Dermis blood vessel endothelial cell (primary cell): Measurements from ENCODE around the gene TSPOAP1. TPM values are rescaled to one million over a fixed set of nuclear protein-coding genes. Genes with fewer than 3 reads are reported as not detected.

Source experiments
- DNase-seq: peaks from one replicate; pipeline ENCODE4 v3.0.0; 2010
- total RNA-seq: library from RNA; depleted of rRNA; stranded (reverse); fragments of >200 nt; gene quantifications from 2 replicates; pipeline ENCODE4 v1.2.3, GENCODE V29; 2014

TSPOAP1 gene
- total RNA-seq, 1 donor from 2014 or later = under 0.01 TPM

DNA sequence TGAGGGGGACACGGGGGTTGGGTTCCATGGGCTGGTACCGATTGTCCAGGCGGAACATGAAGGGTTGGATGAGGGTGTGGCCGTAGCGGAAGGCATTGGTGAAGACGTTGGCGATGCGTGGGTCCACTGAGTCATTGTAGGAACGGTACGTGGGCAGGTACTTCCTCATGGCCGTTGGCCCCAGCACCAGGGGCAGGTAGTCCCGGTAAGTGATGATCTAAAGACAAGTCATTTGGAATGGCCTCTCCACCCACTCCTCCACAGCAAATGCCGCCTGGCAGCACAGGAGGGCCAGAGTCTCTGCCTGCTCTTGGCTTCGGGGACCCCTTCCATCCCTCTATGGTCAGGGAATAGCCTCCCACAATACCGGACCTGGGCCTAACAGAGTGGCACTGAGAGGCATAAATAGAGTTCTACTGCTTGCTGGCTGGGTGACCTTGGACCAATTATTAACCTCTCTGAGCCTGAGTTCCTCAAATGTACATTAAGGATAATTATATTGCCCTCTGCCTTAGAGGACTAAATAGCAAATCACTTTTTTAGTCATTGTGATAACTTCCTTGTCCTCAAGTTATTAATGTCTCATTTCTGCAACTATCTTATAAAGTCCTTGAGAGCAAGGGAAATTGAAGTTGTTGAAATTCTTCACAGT, 55.0 kb downstream of the TSPOAP1 start:
- DNase-seq = no peak

DNA sequence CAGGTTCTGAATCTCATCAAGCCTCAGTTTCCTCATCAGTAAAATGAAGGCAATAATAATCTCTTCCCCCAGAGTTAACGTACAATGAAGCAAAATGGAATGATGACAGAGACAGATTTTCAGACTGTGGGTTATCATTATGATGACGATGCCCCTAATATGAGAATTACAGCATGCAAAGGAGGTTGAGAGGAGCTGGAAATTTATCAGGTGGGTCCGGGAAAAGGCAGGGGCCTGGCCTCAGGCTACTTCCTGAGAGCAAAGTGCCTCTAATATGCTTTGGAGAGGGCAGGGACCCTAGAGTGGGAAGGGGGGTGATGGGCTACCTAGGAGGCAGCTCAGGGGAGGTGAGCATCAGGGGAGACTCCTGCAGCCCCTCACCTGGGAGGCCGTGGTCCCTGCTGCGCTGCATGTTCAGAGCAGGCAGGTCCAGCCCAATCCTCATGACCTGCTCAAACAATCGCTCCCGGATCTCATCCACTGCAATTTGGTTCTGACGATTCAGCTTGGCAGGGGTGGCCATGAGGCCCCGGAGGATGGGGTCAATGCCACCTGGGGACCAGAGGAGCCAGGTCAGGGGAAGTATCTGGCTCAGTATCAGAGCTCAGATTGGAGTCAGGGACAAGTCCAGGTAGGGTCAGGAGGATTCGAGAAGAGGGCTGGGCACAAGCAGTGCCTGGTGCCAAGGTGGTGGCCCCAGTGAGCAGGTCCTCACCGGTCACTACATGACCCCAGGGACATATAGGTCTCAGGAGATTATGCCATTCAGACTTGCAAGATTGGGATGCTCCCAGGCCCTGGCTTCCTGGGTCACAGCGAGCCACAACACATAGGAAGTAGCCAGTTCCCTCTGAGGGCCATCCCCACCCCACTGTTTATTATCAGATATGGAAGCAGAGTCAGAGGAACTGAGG, 56.0 kb downstream of the TSPOAP1 start:
- DNase-seq = no peak

DNA sequence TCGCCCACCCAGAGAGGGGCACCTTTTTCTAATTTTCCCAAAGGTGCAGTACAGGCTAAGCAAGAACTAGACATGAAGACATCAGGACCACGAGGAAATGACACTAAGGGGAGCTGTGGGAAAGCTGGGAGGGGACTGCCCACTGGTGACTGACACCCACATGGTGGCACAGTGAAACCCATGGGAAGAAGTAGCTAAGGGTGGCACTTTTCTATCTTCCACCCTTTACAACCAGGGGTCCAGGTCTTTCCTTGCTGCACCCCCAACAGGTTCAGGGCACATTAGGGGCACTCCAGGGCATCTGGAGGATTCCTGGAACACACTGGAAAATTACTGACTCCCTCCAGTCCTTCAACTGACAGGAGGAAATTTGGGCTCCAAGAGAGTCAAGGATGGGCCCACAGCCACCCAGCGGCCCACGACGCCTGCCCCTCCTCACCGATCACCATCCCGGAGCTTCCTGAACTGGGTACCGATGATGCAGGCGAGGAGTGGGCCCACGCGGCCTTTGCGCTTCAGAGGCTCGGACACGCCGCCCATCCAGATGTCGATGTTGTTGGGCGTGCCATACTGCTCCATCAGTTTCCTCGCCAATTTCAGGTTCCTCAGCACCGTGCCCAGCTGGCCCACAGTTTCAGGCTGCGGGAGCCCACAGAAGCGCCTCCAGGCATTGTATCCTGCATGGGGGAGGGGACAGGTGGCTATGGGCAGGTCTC, 57.2 kb downstream of the TSPOAP1 start:
- no peak for DNase-seq

DNA sequence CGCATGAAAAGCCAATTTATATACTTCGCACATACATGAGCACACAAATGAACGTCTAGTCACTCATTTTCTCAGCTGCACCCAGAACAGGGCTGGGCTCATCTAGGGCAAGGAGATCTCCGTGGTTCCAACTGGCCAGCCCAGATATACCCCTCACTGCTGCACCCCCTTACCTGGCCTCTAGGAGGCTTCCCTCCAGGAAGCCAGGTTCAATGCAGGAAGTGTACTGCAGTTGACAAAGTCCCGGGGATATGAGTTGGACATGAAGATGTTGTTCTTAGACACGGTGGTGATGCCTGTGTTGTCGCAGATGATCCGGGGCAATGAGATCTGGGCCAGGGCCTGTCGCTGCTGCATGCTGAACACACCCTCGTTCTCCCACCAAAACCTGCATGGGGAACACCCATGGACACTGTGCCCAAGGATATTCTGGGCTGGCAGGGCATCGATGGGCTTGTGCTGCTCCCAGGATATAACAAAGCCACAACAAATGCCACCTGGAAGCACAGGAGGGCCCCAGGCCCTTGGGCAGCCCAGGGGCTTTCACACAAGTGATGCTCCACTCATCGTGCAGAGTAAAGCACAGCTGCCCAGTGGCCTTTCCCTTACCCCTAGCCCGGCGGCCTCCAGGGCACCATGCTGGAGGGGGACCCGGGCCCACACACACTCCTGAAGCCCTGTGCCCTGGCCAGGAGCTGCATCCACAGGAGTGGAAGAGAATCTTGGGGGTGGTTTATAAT, 57.9 kb downstream of the TSPOAP1 start:
- DNase-seq = no peak

DNA sequence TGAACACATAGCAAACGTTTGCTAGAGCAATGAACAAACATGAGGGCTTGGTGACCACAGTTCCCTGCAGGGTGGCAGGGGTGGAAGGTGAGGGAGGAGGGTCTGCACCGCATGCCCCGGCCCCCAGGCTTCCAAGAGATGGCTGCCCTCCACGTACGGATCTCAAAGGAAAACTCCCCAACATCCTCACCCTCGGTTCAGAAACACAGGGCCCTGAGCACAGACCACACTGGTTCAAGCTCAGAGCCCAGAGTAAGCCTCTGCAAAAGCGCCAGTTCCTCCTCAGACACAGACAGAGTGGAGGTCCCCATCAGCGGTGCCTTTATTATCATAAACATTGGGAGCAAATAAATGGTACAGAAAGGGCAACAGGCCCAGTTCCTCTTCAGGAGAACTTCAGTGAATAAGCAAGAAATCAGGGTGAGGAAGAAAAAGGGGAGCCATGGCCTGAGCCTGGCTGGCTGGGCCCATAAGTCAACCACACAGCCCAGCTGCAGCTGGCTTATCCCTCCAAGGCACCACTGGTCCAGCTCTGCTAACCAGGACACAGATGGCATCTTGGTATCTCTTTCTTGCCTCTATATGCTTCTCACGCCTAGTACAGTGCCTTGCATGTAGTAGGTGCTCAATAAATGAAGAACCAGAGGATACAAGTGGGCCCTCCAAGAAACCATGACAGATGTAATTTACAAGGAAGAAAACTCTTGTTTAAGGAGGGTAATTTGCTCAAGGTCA, 58.9 kb downstream of the TSPOAP1 start:
- DNase-seq = no peak

DNA sequence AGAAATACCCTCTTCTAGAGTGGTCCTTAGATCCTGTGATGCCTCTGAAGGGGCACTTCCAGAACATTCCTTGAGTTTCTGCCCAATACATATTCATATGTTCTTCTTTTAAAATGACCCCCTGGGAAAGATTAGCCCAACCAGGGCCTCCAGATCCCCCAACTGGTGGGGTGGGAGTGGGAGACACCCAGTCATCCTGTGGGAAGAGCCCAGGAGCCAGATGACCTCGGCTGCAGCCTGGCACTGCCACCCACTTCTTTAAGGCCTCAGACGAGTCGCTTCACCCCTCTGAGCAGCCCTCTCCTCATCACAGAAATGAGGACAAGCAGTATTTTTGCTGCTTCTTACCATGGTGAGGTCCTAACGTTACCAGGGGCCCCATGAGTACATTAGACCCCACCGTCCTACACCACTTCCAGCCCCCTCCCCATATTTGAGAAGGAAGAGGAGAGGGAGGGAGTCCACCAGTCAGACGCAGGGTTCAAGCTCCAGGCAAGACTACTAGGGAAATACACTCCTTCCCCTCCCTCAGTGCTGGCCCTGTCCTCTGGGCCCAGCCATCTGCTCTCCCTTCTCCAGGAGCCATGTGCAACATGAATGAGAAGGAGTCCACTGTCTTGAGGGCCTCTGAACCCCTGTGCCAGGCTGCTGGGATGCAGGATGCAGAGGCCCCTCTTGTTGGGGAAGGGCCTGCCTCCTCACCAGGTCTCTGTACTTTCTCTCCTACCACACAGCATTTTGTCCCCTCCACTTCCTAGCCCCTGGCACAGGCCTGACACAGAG, 59.6 kb downstream of the TSPOAP1 start:
- DNase-seq = no peak

DNA sequence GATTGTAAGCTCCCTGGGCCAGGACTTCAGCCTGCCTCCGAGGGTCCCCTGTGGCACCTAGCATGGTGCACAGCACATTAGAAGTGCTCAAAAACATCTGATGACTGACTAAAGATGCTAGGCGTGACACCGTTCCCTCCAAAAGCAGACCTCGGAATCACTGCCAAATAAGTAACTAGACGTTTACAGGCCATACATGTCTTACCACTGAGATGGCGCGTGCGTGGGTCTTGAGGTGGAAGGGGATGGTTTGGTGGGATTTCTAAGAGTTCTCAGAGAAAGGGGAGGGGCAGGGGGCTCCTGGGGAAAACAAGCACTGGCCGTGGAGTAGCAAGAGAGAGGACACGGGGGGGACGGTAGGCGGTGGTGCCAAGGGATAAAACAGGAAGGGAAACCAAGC, 60.3 kb downstream of the TSPOAP1 start:
- DNase-seq = no peak

DNA sequence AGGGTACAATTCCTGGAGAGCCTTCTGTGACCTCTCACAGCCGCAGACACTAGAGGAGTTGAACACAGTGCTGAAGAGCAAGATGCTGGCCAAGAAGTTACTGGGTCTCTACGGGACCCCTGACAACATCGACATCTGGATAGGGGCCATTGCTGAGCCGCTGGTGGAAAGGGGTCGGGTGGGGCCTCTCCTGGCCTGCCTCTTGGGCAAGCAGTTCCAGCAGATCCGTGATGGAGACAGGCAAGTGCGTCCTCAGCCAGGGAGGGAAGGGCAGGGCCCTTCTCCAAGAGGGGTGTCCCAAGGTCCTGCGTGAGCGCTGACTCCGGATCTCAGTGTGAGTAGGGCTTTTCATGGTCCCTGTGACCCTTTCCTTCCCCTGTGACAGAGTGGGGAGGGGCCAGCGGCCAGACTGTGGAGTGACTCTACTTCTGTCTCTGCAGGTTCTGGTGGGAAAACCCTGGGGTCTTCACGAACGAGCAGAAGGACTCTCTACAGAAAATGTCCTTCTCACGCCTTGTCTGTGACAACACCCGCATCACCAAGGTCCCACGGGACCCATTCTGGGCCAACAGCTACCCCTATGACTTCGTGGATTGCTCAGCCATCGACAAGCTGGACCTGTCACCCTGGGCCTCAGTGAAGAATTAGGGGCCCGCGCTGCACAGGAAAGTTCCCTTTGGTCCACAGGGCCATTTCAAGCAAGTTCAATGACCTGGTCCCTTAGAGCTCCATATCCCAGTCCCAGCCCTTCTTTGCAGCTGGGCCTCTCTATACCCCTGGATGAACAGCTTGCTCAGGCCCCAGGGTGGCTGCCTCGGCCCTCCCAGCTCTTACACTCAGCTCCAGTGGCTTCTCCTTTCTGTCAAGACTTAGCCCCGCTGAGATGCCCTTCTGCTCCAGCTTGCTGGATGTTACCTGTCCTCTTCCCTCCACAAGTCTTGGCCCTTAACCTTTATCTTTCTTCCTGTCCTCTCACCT, 61.0 kb downstream of the TSPOAP1 start:
- no peak for DNase-seq

DNA sequence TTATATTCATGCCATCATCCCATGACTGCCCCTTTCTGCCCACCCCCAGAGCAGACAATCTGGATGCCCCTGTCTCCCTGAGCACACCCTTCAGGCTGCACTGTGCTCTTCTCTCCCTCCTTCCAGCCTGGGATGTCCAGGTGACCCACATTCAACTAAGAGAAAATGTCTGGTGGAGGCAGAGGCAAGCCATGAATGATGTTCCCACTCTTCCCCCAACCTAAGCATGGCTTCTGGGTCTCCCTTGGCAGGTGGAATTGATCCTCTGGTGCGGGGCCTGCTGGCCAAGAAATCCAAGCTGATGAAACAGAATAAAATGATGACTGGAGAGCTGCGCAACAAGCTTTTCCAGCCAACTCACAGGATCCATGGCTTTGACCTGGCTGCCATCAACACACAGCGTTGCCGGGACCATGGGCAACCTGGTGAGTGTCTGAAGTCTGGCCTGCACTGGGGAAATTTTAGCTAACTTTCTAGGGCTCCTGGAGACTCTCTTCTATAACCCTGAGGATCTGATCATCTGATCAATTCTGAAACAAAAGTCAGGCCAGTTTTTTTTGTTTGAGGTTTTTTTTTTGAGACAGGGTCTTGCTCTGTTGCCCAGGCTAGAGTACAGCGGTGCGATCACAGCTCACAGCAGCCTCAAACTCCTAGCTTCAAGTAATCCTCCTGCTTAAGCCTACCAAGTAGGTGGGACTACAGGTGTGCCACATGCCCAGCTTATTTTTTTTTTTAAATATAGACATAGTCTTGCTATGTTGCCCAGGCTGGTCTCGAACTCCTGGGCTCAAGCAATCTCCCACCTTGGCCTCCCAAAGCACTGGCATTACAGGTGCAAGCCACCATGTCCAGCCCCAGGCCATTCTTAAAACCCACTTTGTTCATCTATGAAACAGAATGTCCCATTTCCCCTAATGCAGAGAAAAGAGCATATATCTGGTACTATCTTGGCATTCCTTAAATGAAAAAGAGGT, 62.4 kb downstream of the TSPOAP1 start:
- no peak for DNase-seq

DNA sequence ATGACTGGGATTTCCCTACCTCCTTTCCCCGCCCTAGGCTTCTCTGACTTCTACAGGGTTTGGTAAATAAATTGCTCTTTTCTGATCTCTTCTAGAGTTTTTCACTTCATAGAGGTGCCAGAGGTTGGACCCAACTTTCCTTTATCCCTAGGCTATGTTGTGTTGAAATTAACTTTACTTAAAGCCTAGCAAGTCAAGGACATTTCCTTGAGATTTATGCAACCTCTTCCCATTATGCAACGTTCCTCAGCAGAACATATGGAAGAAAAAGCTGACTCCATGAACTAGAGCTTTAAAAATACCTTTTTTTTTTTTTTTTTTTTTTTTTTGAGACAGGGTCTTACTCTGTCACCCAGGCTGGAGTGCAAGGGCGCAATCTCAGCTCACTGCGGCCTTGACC, 63.3 kb downstream of the TSPOAP1 start:
- DNase-seq = no peak

DNA sequence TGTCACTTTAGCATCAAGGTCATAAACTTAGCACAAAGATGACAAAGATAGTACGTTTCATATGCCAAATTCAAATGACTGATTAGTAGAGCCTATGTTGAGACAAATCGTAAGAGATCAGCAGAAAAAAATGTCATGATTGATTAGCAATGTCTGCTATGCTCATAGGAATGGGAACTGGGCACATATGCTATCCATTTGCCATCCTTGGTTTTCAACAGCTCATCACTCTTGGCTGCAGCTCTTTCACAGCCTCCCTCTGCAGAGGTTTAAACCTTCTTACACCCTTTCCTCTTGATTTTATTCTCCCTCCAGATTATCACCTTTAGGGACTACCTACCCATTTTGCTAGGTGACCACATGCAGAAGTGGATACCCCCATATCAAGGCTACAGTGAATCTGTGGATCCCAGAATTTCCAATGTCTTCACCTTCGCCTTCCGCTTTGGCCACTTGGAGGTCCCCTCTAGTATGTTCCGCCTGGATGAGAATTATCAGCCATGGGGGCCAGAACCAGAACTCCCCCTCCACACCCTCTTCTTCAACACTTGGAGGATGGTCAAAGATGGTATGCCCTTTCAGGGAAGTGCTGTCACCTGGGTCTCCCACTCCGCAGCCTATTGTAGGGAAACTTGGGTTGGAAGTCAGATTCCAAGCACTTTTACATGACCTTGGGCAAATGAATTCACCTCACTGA, 64.0 kb downstream of the TSPOAP1 start:
- DNase-seq = no peak

DNA sequence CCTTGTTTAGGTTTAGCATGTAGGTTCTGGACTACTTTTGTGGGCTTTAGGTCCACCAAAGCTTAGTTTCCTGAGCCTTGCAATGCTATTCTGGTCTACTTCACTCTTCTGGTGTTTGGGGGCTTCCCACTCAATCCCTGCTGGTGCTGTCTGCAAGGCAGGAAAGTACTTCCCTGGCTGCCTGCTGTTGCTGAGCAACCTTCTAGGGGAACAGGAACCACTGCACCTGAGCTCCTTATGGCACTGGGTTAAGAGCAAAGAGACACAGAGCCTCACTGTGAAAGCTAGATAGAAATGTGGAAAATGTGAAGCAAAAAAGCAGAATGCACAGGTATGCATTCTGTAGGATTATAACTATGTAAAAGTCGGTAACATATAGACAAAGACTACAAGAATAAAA, 64.8 kb downstream of the TSPOAP1 start:
- DNase-seq = no peak

DNA sequence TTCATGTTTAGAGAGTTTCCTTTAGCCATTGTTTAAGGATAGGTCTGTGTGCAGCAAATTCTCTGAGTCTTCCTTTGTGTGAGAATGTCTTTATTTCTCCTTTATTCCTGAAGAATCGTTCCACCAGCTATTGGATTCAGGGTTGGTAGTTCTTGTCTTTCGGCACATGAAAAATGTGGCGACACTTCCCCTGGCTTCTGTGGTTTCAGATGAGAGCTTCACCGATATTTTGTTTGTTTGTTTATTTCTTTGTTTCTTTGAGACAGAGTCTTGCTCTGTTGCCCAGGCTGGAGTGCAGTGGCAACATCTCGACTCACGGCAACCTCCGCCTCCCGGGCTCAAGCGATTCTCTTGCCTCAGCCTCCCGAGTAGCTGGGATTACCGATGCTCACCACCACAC, 66.4 kb downstream of the TSPOAP1 start:
- no peak for DNase-seq

DNA sequence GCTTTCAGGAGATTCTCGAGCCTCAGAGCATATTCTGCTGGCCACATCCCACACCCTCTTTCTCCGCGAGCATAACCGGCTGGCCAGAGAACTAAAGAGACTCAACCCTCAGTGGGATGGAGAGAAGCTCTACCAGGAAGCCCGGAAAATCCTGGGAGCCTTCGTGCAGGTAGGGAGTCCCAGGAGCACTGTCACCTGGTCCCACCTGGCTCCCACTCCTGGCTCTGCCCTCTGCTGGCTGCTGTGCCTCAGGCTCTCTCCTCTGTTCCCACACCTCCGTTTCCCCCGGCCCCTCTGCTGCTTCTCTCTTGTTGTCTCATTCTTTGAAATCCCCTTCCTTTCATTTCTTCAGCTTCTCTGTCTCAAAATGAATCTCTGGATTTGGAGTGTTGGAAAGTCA, 73.8 kb downstream of the TSPOAP1 start:
- no peak for DNase-seq

DNA sequence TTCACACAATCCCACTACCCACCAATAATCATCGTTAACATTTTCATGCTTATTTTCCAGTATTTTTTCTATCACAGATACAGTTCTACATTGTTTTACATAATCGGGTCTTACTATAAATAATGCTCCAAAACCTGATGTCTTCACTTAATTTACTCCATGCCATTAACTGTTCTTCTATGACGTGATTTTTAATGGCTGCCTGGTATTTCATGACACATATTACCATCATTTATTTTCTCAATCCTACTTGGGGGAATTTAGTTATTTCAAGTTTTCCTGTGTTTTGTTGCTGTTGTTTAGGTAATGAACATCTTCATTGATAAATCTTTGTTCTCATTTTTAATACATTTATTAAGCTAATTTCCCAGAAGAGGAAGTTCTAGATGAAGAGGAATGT, 75.5 kb downstream of the TSPOAP1 start:
- no peak for DNase-seq

DNA sequence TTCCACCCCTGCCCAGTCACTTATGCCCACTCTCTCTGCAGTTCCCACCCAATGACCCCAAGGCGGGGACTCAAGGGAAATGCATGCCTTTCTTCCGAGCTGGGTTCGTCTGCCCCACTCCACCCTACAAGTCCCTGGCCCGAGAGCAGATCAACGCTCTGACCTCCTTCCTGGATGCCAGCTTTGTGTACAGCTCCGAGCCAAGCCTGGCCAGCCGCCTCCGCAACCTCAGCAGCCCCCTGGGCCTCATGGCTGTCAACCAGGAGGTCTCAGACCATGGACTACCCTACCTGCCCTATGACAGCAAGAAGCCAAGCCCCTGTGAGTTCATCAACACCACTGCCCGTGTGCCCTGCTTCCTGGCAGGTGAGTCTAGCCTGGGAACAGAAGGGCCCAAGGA, 76.5 kb downstream of the TSPOAP1 start:
- DNase-seq = no peak
